Keratinocyte (primary cell): Measurements from ENCODE around the gene CAPN5.

Experiments
- EZH2 ChIP-seq: IDR thresholded peaks from one replicate; pipeline ENCODE4 v1.6.1; 2012; ENCODE audit warnings: inconsistent platforms, mild to moderate bottlenecking, low read length, moderate library complexity
- TF ChIP-seq, protein P1 (sequence below), 3 experiments: IDR thresholded peaks in 1 of 3; conservative IDR thresholded peaks in 1 of 3; optimal IDR thresholded peaks in 1 of 3; 2 replicates in 2 of 3; 3 replicates in 1 of 3; pipeline versions ENCODE3 to v1.5.1; 2011; ENCODE audit warnings: low read length in 3 of 3, mild to moderate bottlenecking in 3 of 3, moderate library complexity in 2 of 3, control low read depth in 1 of 3, inconsistent platforms in 1 of 3; ENCODE audit not compliant: insufficient read depth in 2 of 3; ENCODE audit errors: extremely low read depth in 1 of 3

DNA sequence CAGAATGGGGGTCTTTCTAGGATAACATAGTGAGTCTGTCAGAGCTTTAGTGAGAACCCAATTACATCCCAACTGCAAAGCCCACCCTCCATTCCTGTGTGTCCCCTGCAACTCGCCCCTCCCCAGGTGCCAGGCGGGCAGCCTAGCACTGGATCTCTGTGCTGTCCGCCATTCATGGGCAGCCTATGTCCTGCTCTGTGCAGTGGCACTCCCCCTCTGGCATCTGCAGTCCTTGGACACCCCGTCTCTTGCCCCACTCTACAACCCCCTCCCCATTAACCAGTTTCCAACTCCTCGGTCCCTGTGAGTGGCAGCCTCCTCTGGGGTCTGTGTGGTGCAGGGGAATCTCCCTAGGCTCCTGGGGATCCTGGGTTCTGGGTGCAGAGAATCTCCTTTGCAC is 98.3 kb downstream of the CAPN5 start:
- TF ChIP-seq, protein P1, sequence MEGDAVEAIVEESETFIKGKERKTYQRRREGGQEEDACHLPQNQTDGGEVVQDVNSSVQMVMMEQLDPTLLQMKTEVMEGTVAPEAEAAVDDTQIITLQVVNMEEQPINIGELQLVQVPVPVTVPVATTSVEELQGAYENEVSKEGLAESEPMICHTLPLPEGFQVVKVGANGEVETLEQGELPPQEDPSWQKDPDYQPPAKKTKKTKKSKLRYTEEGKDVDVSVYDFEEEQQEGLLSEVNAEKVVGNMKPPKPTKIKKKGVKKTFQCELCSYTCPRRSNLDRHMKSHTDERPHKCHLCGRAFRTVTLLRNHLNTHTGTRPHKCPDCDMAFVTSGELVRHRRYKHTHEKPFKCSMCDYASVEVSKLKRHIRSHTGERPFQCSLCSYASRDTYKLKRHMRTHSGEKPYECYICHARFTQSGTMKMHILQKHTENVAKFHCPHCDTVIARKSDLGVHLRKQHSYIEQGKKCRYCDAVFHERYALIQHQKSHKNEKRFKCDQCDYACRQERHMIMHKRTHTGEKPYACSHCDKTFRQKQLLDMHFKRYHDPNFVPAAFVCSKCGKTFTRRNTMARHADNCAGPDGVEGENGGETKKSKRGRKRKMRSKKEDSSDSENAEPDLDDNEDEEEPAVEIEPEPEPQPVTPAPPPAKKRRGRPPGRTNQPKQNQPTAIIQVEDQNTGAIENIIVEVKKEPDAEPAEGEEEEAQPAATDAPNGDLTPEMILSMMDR (optimal IDR thresholded peaks at IDR 0.05 in 1 of 3, IDR thresholded peaks at IDR 0.05 in 1 of 3, conservative IDR thresholded peaks at IDR 0.05 in 1 of 3; ENCODE audit: extremely low read depth in 1 of 3, insufficient read depth in 2 of 3, low read length in 3 of 3): no peak
- TF ChIP-seq EZH2: no peak
